Measurements from ENCODE around the gene DIPK1B. TPM values are rescaled to one million over a fixed set of nuclear protein-coding genes. Genes with fewer than 3 reads are reported as not detected.
A peak's percentile ranks its signal among the peaks of the same experiment; 100 is the strongest.

The DIPK1B gene
- total RNA-seq: 10 to 100 TPM; 23.2 to 35.2 TPM
- long read RNA-seq, transcript FAM69B-201 (3 exons, 2,410 nt): major isoform, 5 of 18 reads
- long read RNA-seq, partial matches to known transcripts: 1 of 18 reads
- long read RNA-seq, other reads (novel, unspliced or antisense): 9 of 18 reads

GRCh38 chr9:136711751-136712689 is at the start of gene DIPK1B:
DIPK1B (plus strand) TSS chr9:136712572; CDS start chr9:136712666, 94 bp downstream.
- ATAC-seq (peak; percentile 12 to 28), DNase-seq (no peak)
- intact Hi-C loops (cut with DNase I): no loop called here

GRCh38 chr9:136662656-136663581 is 49.5 kb upstream of the DIPK1B start, which contains the start of gene EGFL7:
EGFL7 (plus strand) TSS chr9:136662916; CDS start chr9:136668283, 5,367 bp downstream.
- intact Hi-C loops (cut with DNase I): no loop called here
- DNase-seq (peak; percentile 89), ATAC-seq (peak; percentile 3 to 47)

GRCh38 chr9:136664000-136664915 is 48.1 kb upstream of the DIPK1B start:
- peak; percentile 31 for DNase-seq
- intact Hi-C loops (cut with DNase I): no loop called here
- ATAC-seq: no peak

GRCh38 chr9:136665111-136665703 is 47.2 kb upstream of the DIPK1B start:
- intact Hi-C loops (cut with DNase I): no loop called here
- ATAC-seq (no peak), DNase-seq (peak; percentile 48)

- intact Hi-C loops (cut with DNase I): no loop called here
- peak; percentile 48 for DNase-seq
- ATAC-seq: no peak
Measured at GRCh38 chr9:136665704-136666371, 46.5 kb upstream of the DIPK1B start.

GRCh38 chr9:136666372-136667213 is 45.8 kb upstream of the DIPK1B start:
- intact Hi-C loops (cut with DNase I): no loop called here
- peak; percentile 28 for DNase-seq
- ATAC-seq: peak in 1 of 2 donors; percentile 0

- ATAC-seq (no peak), DNase-seq (no peak)
- intact Hi-C loops (cut with DNase I): no loop called here
Measured at GRCh38 chr9:136667214-136667939, 45.0 kb upstream of the DIPK1B start.

GRCh38 chr9:136667940-136668760 is 44.2 kb upstream of the DIPK1B start:
- ATAC-seq (no peak), DNase-seq (no peak)
- intact Hi-C loops (cut with DNase I): no loop called here

- intact Hi-C loops (cut with DNase I): no loop called here
- DNase-seq (no peak), ATAC-seq (peak in 1 of 2 donors; percentile 2)
Measured at GRCh38 chr9:136668983-136669790, 43.2 kb upstream of the DIPK1B start.

GRCh38 chr9:136669791-136670464 is 42.4 kb upstream of the DIPK1B start:
- DNase-seq (no peak), ATAC-seq (no peak)
- intact Hi-C loops (cut with DNase I): no loop called here

- DNase-seq (no peak), ATAC-seq (no peak)
- intact Hi-C loops (cut with DNase I): no loop called here
Measured at GRCh38 chr9:136670576-136671253, 41.7 kb upstream of the DIPK1B start.

- DNase-seq (no peak), ATAC-seq (no peak)
- intact Hi-C loops (cut with DNase I): no loop called here
Measured at GRCh38 chr9:136671254-136671614, 41.1 kb upstream of the DIPK1B start.

Data from left cardiac atrium (tissue), 4 donors.